Heart right ventricle (tissue), 16 donors: ENCODE results near the gene FAM120A. TPM values are rescaled to one million over a fixed set of nuclear protein-coding genes. Genes with fewer than 3 reads are reported as not detected.

Experiments
- ATAC-seq, 8 donors: fragments of 200-7000 bp; cut with Tn5 transposase; one replicate each; pipeline ENCODE4 v1.9.1; 2020; ENCODE audit warnings: mild to moderate bottlenecking in 8 of 8, moderate library complexity in 8 of 8, moderate number of reproducible peaks in 1 of 8
- DNase-seq, 2 donors: peaks; one replicate each; pipeline ENCODE4 v3.0.0-alpha.2; 2020
- H3K27ac ChIP-seq, 10 donors: fragments of 200-600 bp; sonication (generic) in 2 of 10; one replicate each; pipeline versions ENCODE4 v1.5.0 to v1.8.0; 2020 to 2022; ENCODE audit warnings: mild to moderate bottlenecking in 3 of 10
- H3K27me3 ChIP-seq, 7 donors: fragments of 200-600 bp; one replicate each; pipeline ENCODE4 v1.8.0; 2021 to 2022; ENCODE audit warnings: mild to moderate bottlenecking in 2 of 7
- H3K36me3 ChIP-seq, 9 donors: fragments of 200-600 bp; sonication (generic) in 1 of 9; one replicate each; pipeline versions ENCODE4 v1.5.0 to v1.8.0; 2020 to 2022; ENCODE audit warnings: mild to moderate bottlenecking in 2 of 9
- H3K4me1 ChIP-seq, 9 donors: fragments of 200-600 bp; sonication (generic) in 1 of 9; one replicate each; pipeline versions ENCODE4 v1.5.0 to v1.8.0; 2020 to 2022; ENCODE audit warnings: mild to moderate bottlenecking in 4 of 9
- H3K4me3 ChIP-seq, 10 donors: fragments of 200-600 bp; sonication (generic) in 2 of 10; one replicate each; pipeline versions ENCODE4 v1.5.0 to v1.8.0; 2020 to 2022; ENCODE audit warnings: mild to moderate bottlenecking in 7 of 10, moderate library complexity in 2 of 10
- H3K9me3 ChIP-seq, 11 donors: fragments of 200-600 bp in 10 of 11; sonication (generic) in 2 of 11; one replicate each; pipeline versions ENCODE4 v1.5.0 to v1.8.0; 2013 to 2022; ENCODE audit warnings: mild to moderate bottlenecking in 2 of 11, control low read depth in 1 of 11, moderate library complexity in 1 of 11
- WGBS, 2 donors: extraction: QIAGEN DNeasy Blood & Tissue Kit; methylation state at CpG; one replicate each; pipeline ENCODE4 v1.1.7; 2013; ENCODE audit warnings: inconsistent platforms in 1 of 2; 5-methylcytosine and 5-hydroxymethylcytosine counted together
- intact Hi-C, 10 donors: fragments of 100-400 bp; cut with DNase I; formaldehyde crosslinking; loops; one replicate each; pipeline versions ENCODE4 v1.11.1 to v1.14.2; 2022
- polyA plus RNA-seq, 2 donors: library from polyadenylated mRNA; stranded (reverse); fragments of 200-250 nt; gene quantifications; one replicate each; pipeline ENCODE4 v1.2.3, GENCODE V29; 2013
- total RNA-seq, 10 donors: library from RNA; stranded (reverse); fragmentation: NEBNext Ultra II Directional in 3 of 10; extraction: Animal tissue kit (Norgen Biotek cat#: 25700) in 3 of 10; gene quantifications; one replicate each; pipeline versions ENCODE4 v1.2.1 to v1.2.4, GENCODE V29; 2021 to 2023
- TF ChIP-seq, protein P1 (sequence below), 9 donors: fragments of 200-600 bp; sonication (generic) in 2 of 9; IDR thresholded peaks; one replicate each; pipeline versions ENCODE4 v1.5.0 to v1.8.0; 2021 to 2022; ENCODE audit warnings: antibody characterized with exemption in 9 of 9, mild to moderate bottlenecking in 5 of 9, moderate library complexity in 1 of 9
- donor health status: Arrhythmogenic right ventricular cardiomyopathy.
- donor health status: ischemic (EF 13 %, LVEDD 7.1; RV severe dilation, severe dysfunction).
- donor health status: healthy with polysubstance abuse.
- donor health status: DM: no; HTN: yes; CAD: no.
- donor health status: DM: no; HTN: no; CAD: no.
- donor health status: ischemic (EF 25% LVEDD 6.9; RV normal size, moderate dysfunction).
- donor health status: ischemic (EF 25% LVEDD 5.7; RV mildly dilated, moderate dysfunction).
- donor health status: healthy.
- donor health status: DM: yes; HTN: yes; CAD: no.
- donor health status: Ischemic cardiomyopathy.
- donor health status: ischemic (EF 35%, LVEDD 5.7; RV mildly dilated, moderate dysfunction).
- donor health status: nonischemic (EF 11% LVEDD 7.7; RV severe dilation, severe dysfunction).
- donor health status: DM: yes; HTN: yes; CAD: no.
- donor health status: PGD.
- donor health status: ischemic (EF 29% LVEDD 5.4; RV normal size, mild dysfunction).
- donor health status: nonischemic (EF 23%, LVEDD 6.1; RV moderate dilation, normal function).

FAM120A gene
- total and polyA plus RNA-seq, 12 donors, result 42.2 to 126 (median 104) TPM

DNA sequence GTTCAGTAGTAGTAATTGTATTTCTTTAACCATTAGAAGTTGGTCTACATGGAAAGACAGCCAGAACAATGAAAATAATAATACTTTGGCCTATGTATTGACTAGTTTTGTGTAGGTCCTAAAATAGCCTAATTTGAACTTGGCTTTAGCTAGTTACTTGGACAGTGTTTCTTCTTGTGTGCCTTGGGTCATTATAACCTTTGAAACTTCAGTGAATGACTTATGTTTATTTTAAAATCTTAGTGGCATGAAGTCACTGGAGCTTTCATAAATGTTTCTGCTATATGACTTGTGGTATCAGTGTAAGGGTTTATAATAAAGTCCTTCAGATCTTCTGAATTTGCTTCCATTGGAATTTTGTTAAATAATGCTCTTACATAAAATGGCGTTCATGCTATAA is 4.5 kb downstream of the FAM120A start:
- no peak for ATAC-seq
- TF ChIP-seq, protein P1, sequence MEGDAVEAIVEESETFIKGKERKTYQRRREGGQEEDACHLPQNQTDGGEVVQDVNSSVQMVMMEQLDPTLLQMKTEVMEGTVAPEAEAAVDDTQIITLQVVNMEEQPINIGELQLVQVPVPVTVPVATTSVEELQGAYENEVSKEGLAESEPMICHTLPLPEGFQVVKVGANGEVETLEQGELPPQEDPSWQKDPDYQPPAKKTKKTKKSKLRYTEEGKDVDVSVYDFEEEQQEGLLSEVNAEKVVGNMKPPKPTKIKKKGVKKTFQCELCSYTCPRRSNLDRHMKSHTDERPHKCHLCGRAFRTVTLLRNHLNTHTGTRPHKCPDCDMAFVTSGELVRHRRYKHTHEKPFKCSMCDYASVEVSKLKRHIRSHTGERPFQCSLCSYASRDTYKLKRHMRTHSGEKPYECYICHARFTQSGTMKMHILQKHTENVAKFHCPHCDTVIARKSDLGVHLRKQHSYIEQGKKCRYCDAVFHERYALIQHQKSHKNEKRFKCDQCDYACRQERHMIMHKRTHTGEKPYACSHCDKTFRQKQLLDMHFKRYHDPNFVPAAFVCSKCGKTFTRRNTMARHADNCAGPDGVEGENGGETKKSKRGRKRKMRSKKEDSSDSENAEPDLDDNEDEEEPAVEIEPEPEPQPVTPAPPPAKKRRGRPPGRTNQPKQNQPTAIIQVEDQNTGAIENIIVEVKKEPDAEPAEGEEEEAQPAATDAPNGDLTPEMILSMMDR (IDR thresholded peaks at IDR 0.05), result no peak
- Histone ChIP-seq H3K27me3 (no peaks in the 10 kb centered on the region), H3K4me1 (peaks cover 15 to 74% (median 64%) of the 10 kb centered on the region in 9 donors), H3K27ac (peak overlapping the region in 6 of 10 donors; percentile 44 to 99 (median 82)), H3K9me3 (no peaks in the 10 kb centered on the region), H3K36me3 (peaks cover 0 to 4% (median 0%) of the 10 kb centered on the region in 9 donors), H3K4me3 (no peak overlapping the region)
- no peak for DNase-seq
- WGBS, 2 donors, result 93 to 98% methylated on average over 1 of the region's 1 CpG
- intact Hi-C loops, result loop anchor here in 7 of 10 donors (5.0 to 10.0 kb wide), 7 partner anchors 49 to 321 kb away; partner anchors contain the start of gene NINJ1 (in 2 of the 7)

DNA sequence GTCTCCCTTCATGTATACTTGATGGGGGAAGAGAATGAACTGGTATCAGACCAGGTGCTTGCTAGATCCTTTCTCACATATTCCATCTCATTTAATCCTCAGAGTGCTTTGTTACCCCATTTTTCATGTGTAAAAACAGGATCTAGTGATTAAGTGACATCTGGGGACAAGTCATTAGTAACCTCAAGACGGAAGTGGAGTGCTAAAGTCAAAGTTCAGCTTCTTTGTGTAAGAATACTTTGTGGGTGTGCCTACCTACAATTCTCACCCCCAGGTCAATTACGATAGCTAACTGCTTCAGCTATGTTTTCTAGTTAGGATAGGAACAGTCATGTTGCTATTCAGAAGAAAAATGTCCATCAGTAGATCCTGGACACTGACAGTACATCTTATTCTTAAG is 5.0 kb downstream of the FAM120A start:
- TF ChIP-seq, protein P1 (IDR thresholded peaks at IDR 0.05), result no peak
- H3K4me3 ChIP-seq, result no peak overlapping the region
- peaks cover 0 to 4% (median 0%) of the 10 kb centered on the region in 9 donors for H3K36me3 ChIP-seq
- intact Hi-C loops, result loop anchor here in 7 of 10 donors (5.0 to 10.0 kb wide), 7 partner anchors 48 to 322 kb away; partner anchors contain the start of gene NINJ1 (in 2 of the 7)
- DNase-seq (no peak), ATAC-seq (no peak)
- 75 to 79% methylated on average over 2 of the region's 2 CpGs for WGBS, 2 donors
- no peaks in the 10 kb centered on the region for H3K9me3 ChIP-seq
- peaks cover 15 to 79% (median 68%) of the 10 kb centered on the region in 9 donors for H3K4me1 ChIP-seq
- peak overlapping the region in 4 of 10 donors; percentile 44 to 98 (median 62) for H3K27ac ChIP-seq
- H3K27me3 ChIP-seq, result no peaks in the 10 kb centered on the region

DNA sequence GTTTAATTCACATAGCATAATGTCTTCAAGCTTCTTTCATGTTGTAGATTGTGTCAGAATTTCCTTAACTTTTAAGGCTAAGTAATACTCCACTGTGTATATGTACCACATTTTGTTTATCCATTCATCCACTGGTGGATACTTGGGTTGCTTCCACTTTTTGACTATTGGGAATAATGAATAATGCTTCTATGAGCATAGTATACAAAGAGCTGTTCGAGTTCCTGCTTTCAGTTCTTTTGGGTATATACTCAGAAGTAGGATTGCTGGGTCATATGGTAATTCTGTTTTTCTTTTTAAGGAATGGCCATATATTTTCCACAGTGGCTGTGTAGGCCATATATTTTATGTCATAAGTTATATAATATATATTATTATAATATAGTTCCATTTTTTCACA is 5.5 kb downstream of the FAM120A start:
- Histone ChIP-seq H3K9me3 (no peaks in the 10 kb centered on the region), H3K4me1 (peaks cover 15 to 84% (median 71%) of the 10 kb centered on the region in 9 donors), H3K27ac (peak overlapping the region in 2 of 10 donors; percentile 59 to 65), H3K36me3 (peaks cover 0 to 4% (median 0%) of the 10 kb centered on the region in 9 donors), H3K4me3 (no peak overlapping the region), H3K27me3 (no peaks in the 10 kb centered on the region)
- intact Hi-C loops, result loop anchor here in 7 of 10 donors (5.0 to 10.0 kb wide), 7 partner anchors 48 to 322 kb away; partner anchors contain the start of gene NINJ1 (in 2 of the 7)
- DNase-seq, result no peak
- 84 to 93% methylated on average over 1 of the region's 1 CpG for WGBS, 2 donors
- no peak for ATAC-seq
- TF ChIP-seq, protein P1 (IDR thresholded peaks at IDR 0.05), result no peak

DNA sequence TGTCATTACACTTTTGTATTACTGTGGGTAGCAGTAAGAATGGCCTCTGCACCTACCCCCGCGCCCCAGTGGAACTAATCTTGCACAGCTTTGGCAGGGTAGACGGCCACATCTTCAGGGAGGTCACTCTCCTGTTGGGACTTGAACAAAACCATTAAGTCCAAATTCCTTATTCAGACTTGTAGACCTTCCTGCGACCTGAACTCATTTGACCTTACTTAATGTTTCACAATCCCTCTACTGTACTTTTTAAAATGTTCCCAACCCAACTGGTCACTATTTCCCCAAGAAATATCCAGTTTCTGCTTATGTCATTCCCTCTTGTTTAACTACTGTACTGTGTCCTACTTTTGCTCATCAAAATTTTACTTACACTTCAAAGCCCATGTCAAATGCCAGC is 7.2 kb downstream of the FAM120A start:
- Histone ChIP-seq H3K27ac (peak overlapping the region in 5 of 10 donors; percentile 23 to 63 (median 33)), H3K9me3 (no peaks in the 10 kb centered on the region), H3K27me3 (no peaks in the 10 kb centered on the region), H3K4me3 (no peak overlapping the region), H3K4me1 (peaks cover 15 to 97% (median 71%) of the 10 kb centered on the region in 9 donors), H3K36me3 (peaks cover 0 to 4% (median 0%) of the 10 kb centered on the region in 9 donors)
- intact Hi-C loops, result loop anchor here in 7 of 10 donors (5.0 to 10.0 kb wide), 7 partner anchors 46 to 324 kb away; partner anchors contain the start of gene NINJ1 (in 2 of the 7)
- TF ChIP-seq, protein P1 (IDR thresholded peaks at IDR 0.05), result no peak
- peak in 2 of 8 donors; percentile 12 to 47 for ATAC-seq
- DNase-seq, result no peak
- 71 to 83% methylated on average over 4 of the region's 4 CpGs for WGBS, 2 donors
